ENCODE results near the gene SPSB1. TPM values are rescaled to one million over a fixed set of nuclear protein-coding genes. Genes with fewer than 3 reads are reported as not detected.

Gene SPSB1
- total and polyA plus RNA-seq, 2 experiments from 2014 or later, result 2.4 to 6.8 TPM

DNA sequence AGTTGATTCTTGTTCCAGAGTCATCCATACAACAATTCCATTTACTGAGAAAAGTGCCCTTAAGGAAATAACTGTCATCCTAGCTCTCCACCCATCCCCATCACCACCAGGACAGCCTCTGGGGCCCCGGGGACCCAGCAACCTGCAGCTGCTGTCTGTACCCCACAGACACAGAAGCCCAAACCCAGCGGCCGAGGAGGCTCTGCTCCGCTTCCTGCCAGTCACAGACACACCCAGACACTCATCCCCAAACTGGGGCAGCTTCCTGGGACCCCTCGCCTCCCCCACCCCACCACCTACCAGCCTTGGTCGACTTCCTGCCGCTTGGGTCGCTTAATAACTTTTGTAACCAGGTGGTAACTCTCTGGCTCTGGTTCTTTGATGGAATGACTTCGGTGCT, 125.0 kb downstream of the SPSB1 start (continued):
- TF ChIP-seq, protein P1, sequence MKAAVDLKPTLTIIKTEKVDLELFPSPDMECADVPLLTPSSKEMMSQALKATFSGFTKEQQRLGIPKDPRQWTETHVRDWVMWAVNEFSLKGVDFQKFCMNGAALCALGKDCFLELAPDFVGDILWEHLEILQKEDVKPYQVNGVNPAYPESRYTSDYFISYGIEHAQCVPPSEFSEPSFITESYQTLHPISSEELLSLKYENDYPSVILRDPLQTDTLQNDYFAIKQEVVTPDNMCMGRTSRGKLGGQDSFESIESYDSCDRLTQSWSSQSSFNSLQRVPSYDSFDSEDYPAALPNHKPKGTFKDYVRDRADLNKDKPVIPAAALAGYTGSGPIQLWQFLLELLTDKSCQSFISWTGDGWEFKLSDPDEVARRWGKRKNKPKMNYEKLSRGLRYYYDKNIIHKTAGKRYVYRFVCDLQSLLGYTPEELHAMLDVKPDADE (IDR thresholded peaks at IDR 0.05), result no peak
- no peak for TF ChIP-seq EZH2 (IDR thresholded peaks at IDR 0.05; ENCODE audit: low read depth, unreplicated experiment)
- TF ChIP-seq ZNF331 (CRISPR knock-in tag; IDR thresholded peaks at IDR 0.05; ENCODE audit: low read depth), result no peak

DNA sequence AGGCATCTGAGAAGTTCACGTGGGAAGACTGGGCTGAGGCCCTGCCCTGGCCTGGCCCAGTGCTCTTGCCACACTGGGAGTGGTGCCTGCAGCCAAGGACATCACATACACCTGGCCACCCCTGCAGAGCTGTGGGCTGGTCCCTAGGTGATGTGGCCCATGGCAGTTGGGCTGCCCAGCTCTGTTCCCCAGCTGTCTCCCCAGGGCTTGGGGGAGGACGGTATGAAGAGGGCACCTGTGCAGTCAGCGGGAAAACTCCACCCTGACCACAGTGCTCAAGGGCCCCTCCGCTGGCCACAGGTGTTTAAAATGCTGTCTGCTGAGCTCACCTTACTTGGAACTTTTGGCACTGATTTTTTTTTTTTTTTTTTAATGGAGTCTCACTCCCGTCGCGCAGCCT, 126.2 kb downstream of the SPSB1 start:
- ATAC-seq (no peak), DNase-seq (ENCODE audit: low spot score) (no peak)
- H3K27me3 Mint-ChIP-seq (ENCODE audit: insufficient read depth, low read depth, poor library complexity), result no peaks in the 10 kb centered on the region
- Histone ChIP-seq H2AFZ (no peak overlapping the region), H3K4me2 (no peak overlapping the region), H3K4me1 (ENCODE audit: insufficient read depth) (no peaks in the 10 kb centered on the region), H3K36me3 (ENCODE audit: insufficient read depth) (no peaks in the 10 kb centered on the region), H3K27ac (ENCODE audit: low read depth) (no peak overlapping the region), H3K4me3 (no peak overlapping the region), H3K79me2 (replicated peaks; ENCODE audit: insufficient read depth) (no peaks in the 10 kb centered on the region), H3K9me2 (ENCODE audit: insufficient read depth) (no peaks in the 10 kb centered on the region), H3K27me3 (ENCODE audit: insufficient read depth) (no peaks in the 10 kb centered on the region), H3F3A (replicated peaks; ENCODE audit: low read depth) (no peaks in the 10 kb centered on the region), H4K20me1 (replicated peaks; ENCODE audit: insufficient read depth) (no peaks in the 10 kb centered on the region)
- H3K27ac Mint-ChIP-seq, result no peak overlapping the region
- peaks cover 11% of the 10 kb centered on the region; the same call in 2 of the 3 replicates for H3K4me1 Mint-ChIP-seq
- H3K4me3 Mint-ChIP-seq, result no peak overlapping the region
- no peaks in the 10 kb centered on the region for H3K9me3 Mint-ChIP-seq
- H3K36me3 Mint-ChIP-seq (ENCODE audit: low read depth), result no peaks in the 10 kb centered on the region
- TF ChIP-seq STAT1 (IDR thresholded peaks at IDR 0.05; ENCODE audit: unreplicated experiment) (no peak), ZNF114 (CRISPR knock-in tag; IDR thresholded peaks at IDR 0.05) (no peak), EZH2phosphoT487 (IDR thresholded peaks at IDR 0.05; ENCODE audit: unreplicated experiment) (no peak), NANOG (IDR thresholded peaks at IDR 0.05; ENCODE audit: borderline replicate concordance) (no peak), EZH2 (IDR thresholded peaks at IDR 0.05; ENCODE audit: low read depth, unreplicated experiment) (no peak), ZNF331 (CRISPR knock-in tag; IDR thresholded peaks at IDR 0.05; ENCODE audit: low read depth) (no peak), POLR2AphosphoS5 (IDR thresholded peaks at IDR 0.05; ENCODE audit: low read depth) (no peak)
- TF ChIP-seq, protein P2, sequence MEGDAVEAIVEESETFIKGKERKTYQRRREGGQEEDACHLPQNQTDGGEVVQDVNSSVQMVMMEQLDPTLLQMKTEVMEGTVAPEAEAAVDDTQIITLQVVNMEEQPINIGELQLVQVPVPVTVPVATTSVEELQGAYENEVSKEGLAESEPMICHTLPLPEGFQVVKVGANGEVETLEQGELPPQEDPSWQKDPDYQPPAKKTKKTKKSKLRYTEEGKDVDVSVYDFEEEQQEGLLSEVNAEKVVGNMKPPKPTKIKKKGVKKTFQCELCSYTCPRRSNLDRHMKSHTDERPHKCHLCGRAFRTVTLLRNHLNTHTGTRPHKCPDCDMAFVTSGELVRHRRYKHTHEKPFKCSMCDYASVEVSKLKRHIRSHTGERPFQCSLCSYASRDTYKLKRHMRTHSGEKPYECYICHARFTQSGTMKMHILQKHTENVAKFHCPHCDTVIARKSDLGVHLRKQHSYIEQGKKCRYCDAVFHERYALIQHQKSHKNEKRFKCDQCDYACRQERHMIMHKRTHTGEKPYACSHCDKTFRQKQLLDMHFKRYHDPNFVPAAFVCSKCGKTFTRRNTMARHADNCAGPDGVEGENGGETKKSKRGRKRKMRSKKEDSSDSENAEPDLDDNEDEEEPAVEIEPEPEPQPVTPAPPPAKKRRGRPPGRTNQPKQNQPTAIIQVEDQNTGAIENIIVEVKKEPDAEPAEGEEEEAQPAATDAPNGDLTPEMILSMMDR (conservative IDR thresholded peaks at IDR 0.05; ENCODE audit: low read depth in 2 of 2), result no peak
- TF ChIP-seq, protein P3, sequence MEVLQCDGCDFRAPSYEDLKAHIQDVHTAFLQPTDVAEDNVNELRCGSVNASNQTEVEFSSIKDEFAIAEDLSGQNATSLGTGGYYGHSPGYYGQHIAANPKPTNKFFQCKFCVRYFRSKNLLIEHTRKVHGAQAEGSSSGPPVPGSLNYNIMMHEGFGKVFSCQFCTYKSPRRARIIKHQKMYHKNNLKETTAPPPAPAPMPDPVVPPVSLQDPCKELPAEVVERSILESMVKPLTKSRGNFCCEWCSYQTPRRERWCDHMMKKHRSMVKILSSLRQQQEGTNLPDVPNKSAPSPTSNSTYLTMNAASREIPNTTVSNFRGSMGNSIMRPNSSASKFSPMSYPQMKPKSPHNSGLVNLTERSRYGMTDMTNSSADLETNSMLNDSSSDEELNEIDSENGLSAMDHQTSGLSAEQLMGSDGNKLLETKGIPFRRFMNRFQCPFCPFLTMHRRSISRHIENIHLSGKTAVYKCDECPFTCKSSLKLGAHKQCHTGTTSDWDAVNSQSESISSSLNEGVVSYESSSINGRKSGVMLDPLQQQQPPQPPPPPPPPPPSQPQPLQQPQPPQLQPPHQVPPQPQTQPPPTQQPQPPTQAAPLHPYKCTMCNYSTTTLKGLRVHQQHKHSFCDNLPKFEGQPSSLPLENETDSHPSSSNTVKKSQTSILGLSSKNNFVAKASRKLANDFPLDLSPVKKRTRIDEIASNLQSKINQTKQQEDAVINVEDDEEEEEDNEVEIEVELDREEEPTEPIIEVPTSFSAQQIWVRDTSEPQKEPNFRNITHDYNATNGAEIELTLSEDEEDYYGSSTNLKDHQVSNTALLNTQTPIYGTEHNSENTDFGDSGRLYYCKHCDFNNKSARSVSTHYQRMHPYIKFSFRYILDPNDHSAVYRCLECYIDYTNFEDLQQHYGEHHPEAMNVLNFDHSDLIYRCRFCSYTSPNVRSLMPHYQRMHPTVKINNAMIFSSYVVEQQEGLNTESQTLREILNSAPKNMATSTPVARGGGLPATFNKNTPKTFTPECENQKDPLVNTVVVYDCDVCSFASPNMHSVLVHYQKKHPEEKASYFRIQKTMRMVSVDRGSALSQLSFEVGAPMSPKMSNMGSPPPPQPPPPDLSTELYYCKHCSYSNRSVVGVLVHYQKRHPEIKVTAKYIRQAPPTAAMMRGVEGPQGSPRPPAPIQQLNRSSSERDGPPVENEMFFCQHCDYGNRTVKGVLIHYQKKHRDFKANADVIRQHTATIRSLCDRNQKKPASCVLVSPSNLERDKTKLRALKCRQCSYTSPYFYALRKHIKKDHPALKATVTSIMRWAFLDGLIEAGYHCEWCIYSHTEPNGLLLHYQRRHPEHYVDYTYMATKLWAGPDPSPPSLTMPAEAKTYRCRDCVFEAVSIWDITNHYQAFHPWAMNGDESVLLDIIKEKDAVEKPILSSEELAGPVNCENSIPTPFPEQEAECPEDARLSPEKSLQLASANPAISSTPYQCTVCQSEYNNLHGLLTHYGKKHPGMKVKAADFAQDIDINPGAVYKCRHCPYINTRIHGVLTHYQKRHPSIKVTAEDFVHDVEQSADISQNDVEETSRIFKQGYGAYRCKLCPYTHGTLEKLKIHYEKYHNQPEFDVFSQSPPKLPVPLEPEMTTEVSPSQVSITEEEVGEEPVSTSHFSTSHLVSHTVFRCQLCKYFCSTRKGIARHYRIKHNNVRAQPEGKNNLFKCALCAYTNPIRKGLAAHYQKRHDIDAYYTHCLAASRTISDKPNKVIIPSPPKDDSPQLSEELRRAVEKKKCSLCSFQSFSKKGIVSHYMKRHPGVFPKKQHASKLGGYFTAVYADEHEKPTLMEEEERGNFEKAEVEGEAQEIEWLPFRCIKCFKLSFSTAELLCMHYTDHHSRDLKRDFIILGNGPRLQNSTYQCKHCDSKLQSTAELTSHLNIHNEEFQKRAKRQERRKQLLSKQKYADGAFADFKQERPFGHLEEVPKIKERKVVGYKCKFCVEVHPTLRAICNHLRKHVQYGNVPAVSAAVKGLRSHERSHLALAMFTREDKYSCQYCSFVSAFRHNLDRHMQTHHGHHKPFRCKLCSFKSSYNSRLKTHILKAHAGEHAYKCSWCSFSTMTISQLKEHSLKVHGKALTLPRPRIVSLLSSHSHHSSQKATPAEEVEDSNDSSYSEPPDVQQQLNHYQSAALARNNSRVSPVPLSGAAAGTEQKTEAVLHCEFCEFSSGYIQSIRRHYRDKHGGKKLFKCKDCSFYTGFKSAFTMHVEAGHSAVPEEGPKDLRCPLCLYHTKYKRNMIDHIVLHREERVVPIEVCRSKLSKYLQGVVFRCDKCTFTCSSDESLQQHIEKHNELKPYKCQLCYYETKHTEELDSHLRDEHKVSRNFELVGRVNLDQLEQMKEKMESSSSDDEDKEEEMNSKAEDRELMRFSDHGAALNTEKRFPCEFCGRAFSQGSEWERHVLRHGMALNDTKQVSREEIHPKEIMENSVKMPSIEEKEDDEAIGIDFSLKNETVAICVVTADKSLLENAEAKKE (CRISPR knock-in tag; IDR thresholded peaks at IDR 0.05), result no peak
- TF ChIP-seq, protein P4, sequence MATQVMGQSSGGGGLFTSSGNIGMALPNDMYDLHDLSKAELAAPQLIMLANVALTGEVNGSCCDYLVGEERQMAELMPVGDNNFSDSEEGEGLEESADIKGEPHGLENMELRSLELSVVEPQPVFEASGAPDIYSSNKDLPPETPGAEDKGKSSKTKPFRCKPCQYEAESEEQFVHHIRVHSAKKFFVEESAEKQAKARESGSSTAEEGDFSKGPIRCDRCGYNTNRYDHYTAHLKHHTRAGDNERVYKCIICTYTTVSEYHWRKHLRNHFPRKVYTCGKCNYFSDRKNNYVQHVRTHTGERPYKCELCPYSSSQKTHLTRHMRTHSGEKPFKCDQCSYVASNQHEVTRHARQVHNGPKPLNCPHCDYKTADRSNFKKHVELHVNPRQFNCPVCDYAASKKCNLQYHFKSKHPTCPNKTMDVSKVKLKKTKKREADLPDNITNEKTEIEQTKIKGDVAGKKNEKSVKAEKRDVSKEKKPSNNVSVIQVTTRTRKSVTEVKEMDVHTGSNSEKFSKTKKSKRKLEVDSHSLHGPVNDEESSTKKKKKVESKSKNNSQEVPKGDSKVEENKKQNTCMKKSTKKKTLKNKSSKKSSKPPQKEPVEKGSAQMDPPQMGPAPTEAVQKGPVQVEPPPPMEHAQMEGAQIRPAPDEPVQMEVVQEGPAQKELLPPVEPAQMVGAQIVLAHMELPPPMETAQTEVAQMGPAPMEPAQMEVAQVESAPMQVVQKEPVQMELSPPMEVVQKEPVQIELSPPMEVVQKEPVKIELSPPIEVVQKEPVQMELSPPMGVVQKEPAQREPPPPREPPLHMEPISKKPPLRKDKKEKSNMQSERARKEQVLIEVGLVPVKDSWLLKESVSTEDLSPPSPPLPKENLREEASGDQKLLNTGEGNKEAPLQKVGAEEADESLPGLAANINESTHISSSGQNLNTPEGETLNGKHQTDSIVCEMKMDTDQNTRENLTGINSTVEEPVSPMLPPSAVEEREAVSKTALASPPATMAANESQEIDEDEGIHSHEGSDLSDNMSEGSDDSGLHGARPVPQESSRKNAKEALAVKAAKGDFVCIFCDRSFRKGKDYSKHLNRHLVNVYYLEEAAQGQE (IDR thresholded peaks at IDR 0.05; ENCODE audit: unreplicated experiment), result no peak
- TF ChIP-seq, protein P1 (IDR thresholded peaks at IDR 0.05), result no peak

All from GM23338 (cell line).